ENCODE data around the gene C16orf90. TPM values are rescaled to one million over a fixed set of nuclear protein-coding genes. Genes with fewer than 3 reads are reported as not detected.

C16orf90 gene
- total RNA-seq, 4 donors from 2014 or later: not detected

DNA sequence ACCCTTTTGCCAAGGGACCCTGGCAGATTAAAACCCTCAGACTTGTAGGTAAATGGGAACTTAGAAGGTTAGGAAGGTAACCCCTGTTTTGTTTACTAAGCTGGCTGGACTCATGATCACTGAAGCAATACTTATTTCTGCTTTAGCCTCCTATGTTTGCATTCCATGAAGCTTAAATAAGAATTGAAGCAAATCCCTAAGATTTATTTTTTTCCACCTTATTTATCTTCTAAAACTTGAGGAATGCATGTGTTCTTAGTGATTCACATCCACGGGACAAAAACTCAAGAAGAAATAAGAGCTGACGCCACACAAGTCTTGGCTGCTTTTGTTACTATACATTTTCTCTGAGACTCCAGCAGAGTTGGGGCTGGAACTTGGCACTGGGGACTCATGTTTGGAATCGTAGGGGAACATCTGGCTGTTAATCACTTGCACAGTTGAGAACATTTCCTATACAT is 41.0 kb upstream of the C16orf90 start:
- H3K4me3 ChIP-seq (replicated peaks in 1 of 3): no peak overlapping the region
- H3K9me3 ChIP-seq: no peaks in the 10 kb centered on the region
- TF ChIP-seq CTCF (IDR thresholded peaks at IDR 0.05) (no peak), POLR2A (IDR thresholded peaks at IDR 0.05) (no peak)
- 67 to 83% methylated on average over 3 of the region's 3 CpGs for WGBS, 2 donors
- intact Hi-C loops (cut with DNase I): loop anchor here (10.0 kb wide), 1 partner anchor 328 kb away; no protein-coding TSS in a partner anchor
- H3K27ac ChIP-seq: peak overlapping the region in 2 of 3 donors; percentile 62 to 67
- H3K27me3 ChIP-seq: no peaks in the 10 kb centered on the region
- peaks cover 19 to 30% of the 10 kb centered on the region in 2 donors for H3K36me3 ChIP-seq
- H3K4me1 ChIP-seq: peaks cover 0 to 9% of the 10 kb centered on the region in 2 donors
- DNase-seq: no peak

DNA sequence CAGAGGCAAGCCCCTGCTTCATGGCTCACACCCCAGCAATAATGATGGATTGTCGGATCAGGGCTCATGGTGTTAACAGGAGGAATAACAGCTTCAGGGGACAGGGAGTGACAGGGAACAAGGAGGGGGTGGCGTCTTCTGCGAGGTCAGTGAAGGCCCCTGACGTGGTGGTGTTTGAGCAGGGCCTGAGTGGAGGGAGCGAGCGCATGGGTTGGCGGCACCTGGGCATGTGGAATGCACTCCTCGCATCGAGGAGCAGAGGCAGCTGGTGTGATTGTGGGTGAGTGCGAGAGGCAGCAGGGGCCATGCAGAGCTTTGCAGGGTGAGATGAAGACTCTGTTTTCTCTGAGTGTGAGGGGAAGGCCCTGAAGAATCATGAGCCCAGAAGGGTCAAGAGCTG is 38.8 kb upstream of the C16orf90 start:
- intact Hi-C loops (cut with DNase I): loop anchor here (10.0 kb wide), 1 partner anchor 331 kb away; no protein-coding TSS in a partner anchor
- 91 to 93% methylated on average over 10 of the region's 10 CpGs for WGBS, 2 donors

GRCh38 chr16:3532741-3533140 is 37.5 kb upstream of the C16orf90 start:
- no peak for DNase-seq
- Histone ChIP-seq H3K27ac (no peak overlapping the region), H3K9me3 (no peaks in the 10 kb centered on the region), H3K4me1 (peaks cover 0 to 11% of the 10 kb centered on the region in 2 donors), H3K36me3 (peaks cover 25 to 33% of the 10 kb centered on the region in 2 donors), H3K27me3 (no peaks in the 10 kb centered on the region), H3K4me3 (replicated peaks in 1 of 3) (no peak overlapping the region)
- intact Hi-C loops (cut with DNase I): loop anchor here (10.0 kb wide), 1 partner anchor 332 kb away; no protein-coding TSS in a partner anchor
- 93 to 97% methylated on average over 12 of the region's 12 CpGs for WGBS, 2 donors
- TF ChIP-seq POLR2A (IDR thresholded peaks at IDR 0.05) (no peak), CTCF (IDR thresholded peaks at IDR 0.05) (no peak)

More for the DNA sequence above, 38.8 kb upstream of the C16orf90 start:
- no peak for TF ChIP-seq CTCF (IDR thresholded peaks at IDR 0.05)
- TF ChIP-seq POLR2A (IDR thresholded peaks at IDR 0.05): no peak
- H3K9me3 ChIP-seq: no peaks in the 10 kb centered on the region
- peaks cover 25 to 33% of the 10 kb centered on the region in 2 donors for H3K36me3 ChIP-seq
- H3K4me1 ChIP-seq: peaks cover 0 to 9% of the 10 kb centered on the region in 2 donors
- peak overlapping the region in 1 of 3 donors; percentile 4 for H3K27ac ChIP-seq
- H3K27me3 ChIP-seq: no peaks in the 10 kb centered on the region
- no peak overlapping the region for H3K4me3 ChIP-seq (replicated peaks in 1 of 3)
- no peak for DNase-seq

- intact Hi-C loops (cut with DNase I): loop anchor here (10.0 kb wide), 1 partner anchor 334 kb away; no protein-coding TSS in a partner anchor
- Histone ChIP-seq H3K9me3 (no peaks in the 10 kb centered on the region), H3K4me1 (peaks cover 4 to 6% of the 10 kb centered on the region in 2 donors), H3K36me3 (peaks cover 28 to 43% of the 10 kb centered on the region in 2 donors), H3K27me3 (no peaks in the 10 kb centered on the region), H3K4me3 (replicated peaks in 1 of 3) (no peak overlapping the region), H3K27ac (no peak overlapping the region)
- WGBS, 2 donors: 95 to 96% methylated on average over 12 of the region's 12 CpGs
- no peak for TF ChIP-seq CTCF (IDR thresholded peaks at IDR 0.05)
- TF ChIP-seq POLR2A (IDR thresholded peaks at IDR 0.05): no peak
- DNase-seq: no peak
These were observed 35.2 kb upstream of the C16orf90 start for GRCh38 chr16:3530371-3530914.

DNA sequence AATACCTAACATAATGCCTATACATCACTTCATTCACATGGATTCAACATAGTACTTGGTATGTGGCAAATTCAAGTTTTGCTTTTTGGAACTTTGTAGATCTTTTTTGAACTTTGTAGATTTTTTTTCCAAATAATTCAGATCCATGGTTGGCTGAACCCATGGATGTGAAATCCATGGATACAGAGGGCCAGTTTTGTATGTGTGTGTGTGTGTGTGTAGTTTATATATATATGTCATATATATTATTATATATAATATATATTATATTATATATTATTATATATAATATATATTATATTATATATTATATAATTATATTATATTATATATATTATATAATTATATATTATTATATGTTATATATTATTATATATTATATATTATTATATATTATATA is 33.9 kb upstream of the C16orf90 start:
- TF ChIP-seq CTCF (IDR thresholded peaks at IDR 0.05): no peak
- no peak overlapping the region for H3K27ac ChIP-seq
- H3K9me3 ChIP-seq: no peaks in the 10 kb centered on the region
- peaks cover 4 to 6% of the 10 kb centered on the region in 2 donors for H3K4me1 ChIP-seq
- DNase-seq: no peak
- intact Hi-C loops (cut with DNase I): no loop called here
- peaks cover 33 to 53% of the 10 kb centered on the region in 2 donors for H3K36me3 ChIP-seq
- H3K4me3 ChIP-seq (replicated peaks in 1 of 3): no peak overlapping the region
- H3K27me3 ChIP-seq: no peaks in the 10 kb centered on the region

Measured in thyroid gland (tissue), 4 donors.